Measurements from ENCODE around the gene INPP5D. TPM values are rescaled to one million over a fixed set of nuclear protein-coding genes. Genes with fewer than 3 reads are reported as not detected.

Gene INPP5D
- total RNA-seq, 1 experiment from 2014 or later = not detected

- peaks cover 38% of the 10 kb centered on the region for H3K4me1 Mint-ChIP-seq (ENCODE audit: low read depth, unreplicated experiment)
- no peak for DNase-seq
- no peaks in the 10 kb centered on the region for H3K9me3 Mint-ChIP-seq (ENCODE audit: low read depth, unreplicated experiment)
- no TSS peak for BruUV-seq (replicated peaks)
- CTCF ChIA-PET = interaction anchor here (1.4 kb wide), 1 partner anchor 12 kb away, joined by 5 read pairs; no protein-coding TSS in a partner anchor
- intact Hi-C loops (cut with micrococcal nuclease; ENCODE audit: unreplicated experiment) = no loop called here
- H3K36me3 Mint-ChIP-seq (ENCODE audit: insufficient read depth, unreplicated experiment) = peaks cover 4% of the 10 kb centered on the region
- H3K27me3 Mint-ChIP-seq (ENCODE audit: unreplicated experiment) = peaks cover 13% of the 10 kb centered on the region
- H3K4me3 Mint-ChIP-seq (ENCODE audit: low read depth, unreplicated experiment) = no peak overlapping the region
- H3K27ac Mint-ChIP-seq (ENCODE audit: unreplicated experiment) = no peak overlapping the region
- no peak for TF ChIP-seq CTCF (IDR thresholded peaks at IDR 0.05; ENCODE audit: unreplicated experiment)
Observed at GRCh38 chr2:233209533-233210171, 149.5 kb downstream of the INPP5D start.

DNA sequence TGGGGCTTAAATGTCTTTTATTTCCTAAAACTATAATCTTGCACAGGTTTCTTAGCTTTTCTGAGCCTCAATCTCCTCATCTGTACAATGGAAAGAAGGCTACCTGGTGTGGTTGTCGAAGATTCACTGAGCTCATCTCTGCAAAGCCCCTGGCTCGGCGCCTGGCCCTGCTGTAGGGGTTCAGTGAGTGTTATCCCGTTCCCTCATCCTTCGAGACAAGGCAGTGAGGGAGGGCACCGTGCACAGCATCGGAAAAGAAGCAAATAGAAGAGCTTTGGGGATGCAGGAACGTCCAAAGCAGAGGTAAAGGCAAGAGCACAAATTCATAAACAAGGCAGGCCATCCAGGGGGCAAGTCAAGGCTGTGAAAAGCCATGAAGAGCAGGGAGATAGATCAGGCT is 150.1 kb downstream of the INPP5D start:
- no peak for TF ChIP-seq CTCF (IDR thresholded peaks at IDR 0.05; ENCODE audit: unreplicated experiment)
- DNase-seq = no peak
- Mint-ChIP-seq H3K9me3 (ENCODE audit: low read depth, unreplicated experiment) (no peaks in the 10 kb centered on the region), H3K4me3 (ENCODE audit: low read depth, unreplicated experiment) (no peak overlapping the region), H3K4me1 (ENCODE audit: low read depth, unreplicated experiment) (peaks cover 38% of the 10 kb centered on the region), H3K36me3 (ENCODE audit: insufficient read depth, unreplicated experiment) (peaks cover 4% of the 10 kb centered on the region), H3K27ac (ENCODE audit: unreplicated experiment) (no peak overlapping the region), H3K27me3 (ENCODE audit: unreplicated experiment) (peaks cover 13% of the 10 kb centered on the region)
- intact Hi-C loops (cut with micrococcal nuclease; ENCODE audit: unreplicated experiment) = no loop called here
- CTCF ChIA-PET = interaction anchor here (1.4 kb wide), 1 partner anchor 12 kb away, joined by 5 read pairs; no protein-coding TSS in a partner anchor
- BruUV-seq (replicated peaks) = no TSS peak

GRCh38 chr2:233210843-233211547 is 150.9 kb downstream of the INPP5D start:
- no TSS peak for BruUV-seq (replicated peaks)
- Mint-ChIP-seq H3K4me3 (ENCODE audit: low read depth, unreplicated experiment) (no peak overlapping the region), H3K27ac (ENCODE audit: unreplicated experiment) (no peak overlapping the region), H3K36me3 (ENCODE audit: insufficient read depth, unreplicated experiment) (peaks cover 4% of the 10 kb centered on the region), H3K9me3 (ENCODE audit: low read depth, unreplicated experiment) (no peaks in the 10 kb centered on the region), H3K27me3 (ENCODE audit: unreplicated experiment) (peaks cover 13% of the 10 kb centered on the region), H3K4me1 (ENCODE audit: low read depth, unreplicated experiment) (peaks cover 38% of the 10 kb centered on the region)
- no peak for TF ChIP-seq CTCF (IDR thresholded peaks at IDR 0.05; ENCODE audit: unreplicated experiment)
- intact Hi-C loops (cut with micrococcal nuclease; ENCODE audit: unreplicated experiment) = no loop called here
- CTCF ChIA-PET = no interaction called here
- peak; percentile 90 for DNase-seq

- Mint-ChIP-seq H3K4me1 (ENCODE audit: low read depth, unreplicated experiment) (peaks cover 38% of the 10 kb centered on the region), H3K27me3 (ENCODE audit: unreplicated experiment) (peaks cover 13% of the 10 kb centered on the region), H3K36me3 (ENCODE audit: insufficient read depth, unreplicated experiment) (peaks cover 4% of the 10 kb centered on the region), H3K9me3 (ENCODE audit: low read depth, unreplicated experiment) (no peaks in the 10 kb centered on the region), H3K27ac (ENCODE audit: unreplicated experiment) (no peak overlapping the region), H3K4me3 (ENCODE audit: low read depth, unreplicated experiment) (no peak overlapping the region)
- no peak for DNase-seq
- CTCF ChIA-PET = no interaction called here
- TF ChIP-seq CTCF (IDR thresholded peaks at IDR 0.05; ENCODE audit: unreplicated experiment) = no peak
- BruUV-seq (replicated peaks) = no TSS peak
- intact Hi-C loops (cut with micrococcal nuclease; ENCODE audit: unreplicated experiment) = no loop called here
Observed at GRCh38 chr2:233211548-233211895, 151.4 kb downstream of the INPP5D start.

Data from Calu3 (cell line).